GM13976 (cell line): ENCODE measurements around the gene PRSS12.

Experiments used
- DNase-seq: peaks from one replicate; pipeline ENCODE4 v3.0.0; 2012; ENCODE audit warnings: low spot score
- in situ Hi-C: fragments of 300-500 bp; cut with MboI; formaldehyde crosslinking; loops from one replicate; pipeline ENCODE4 v1.12.0; 2022; ENCODE audit warnings: low sequenced_read_pairs, mixed read lengths, inconsistent platforms; ENCODE audit not compliant: unreplicated experiment
- TF ChIP-seq, protein P1 (sequence below): IDR thresholded peaks from 2 replicates; pipeline ENCODE4 v1.5.1; 2012; ENCODE audit warnings: borderline replicate concordance, mild to moderate bottlenecking; ENCODE audit not compliant: insufficient read depth; ENCODE audit errors: extremely low read depth, missing control alignments, control extremely low read depth

PRSS12 gene

GRCh38 chr4:118278473-118279274 is 74.1 kb downstream of the PRSS12 start:
- TF ChIP-seq, protein P1, sequence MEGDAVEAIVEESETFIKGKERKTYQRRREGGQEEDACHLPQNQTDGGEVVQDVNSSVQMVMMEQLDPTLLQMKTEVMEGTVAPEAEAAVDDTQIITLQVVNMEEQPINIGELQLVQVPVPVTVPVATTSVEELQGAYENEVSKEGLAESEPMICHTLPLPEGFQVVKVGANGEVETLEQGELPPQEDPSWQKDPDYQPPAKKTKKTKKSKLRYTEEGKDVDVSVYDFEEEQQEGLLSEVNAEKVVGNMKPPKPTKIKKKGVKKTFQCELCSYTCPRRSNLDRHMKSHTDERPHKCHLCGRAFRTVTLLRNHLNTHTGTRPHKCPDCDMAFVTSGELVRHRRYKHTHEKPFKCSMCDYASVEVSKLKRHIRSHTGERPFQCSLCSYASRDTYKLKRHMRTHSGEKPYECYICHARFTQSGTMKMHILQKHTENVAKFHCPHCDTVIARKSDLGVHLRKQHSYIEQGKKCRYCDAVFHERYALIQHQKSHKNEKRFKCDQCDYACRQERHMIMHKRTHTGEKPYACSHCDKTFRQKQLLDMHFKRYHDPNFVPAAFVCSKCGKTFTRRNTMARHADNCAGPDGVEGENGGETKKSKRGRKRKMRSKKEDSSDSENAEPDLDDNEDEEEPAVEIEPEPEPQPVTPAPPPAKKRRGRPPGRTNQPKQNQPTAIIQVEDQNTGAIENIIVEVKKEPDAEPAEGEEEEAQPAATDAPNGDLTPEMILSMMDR: no peak
- DNase-seq: peak; percentile 96
- in situ Hi-C loops: loop anchor here (25.0 kb wide), 1 partner anchor 409 kb away; the partner anchor contains the start of gene METTL14

DNA sequence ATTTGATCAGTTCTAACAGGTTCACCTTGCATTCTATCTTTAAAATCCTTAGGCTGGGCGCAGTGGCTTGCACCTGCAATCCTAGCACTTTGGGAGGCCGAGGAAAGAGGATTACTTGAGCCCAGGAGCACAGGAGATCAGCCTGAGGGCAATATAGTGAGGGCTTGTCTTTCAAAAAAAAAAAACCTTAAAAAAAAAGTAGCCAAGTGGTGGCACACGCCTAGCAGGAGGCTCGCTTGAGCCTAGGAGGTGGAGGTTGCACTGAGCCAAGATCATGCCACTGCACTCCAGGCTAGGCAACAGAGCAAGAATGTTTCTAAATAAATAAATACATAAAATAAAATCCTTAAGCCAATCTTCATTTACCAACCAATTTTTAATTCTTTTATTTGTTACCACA is 75.6 kb downstream of the PRSS12 start:
- TF ChIP-seq, protein P1: no peak
- in situ Hi-C loops: loop anchor here (25.0 kb wide), 1 partner anchor 410 kb away; the partner anchor contains the start of gene METTL14
- DNase-seq: no peak

- DNase-seq: no peak
- TF ChIP-seq, protein P1: no peak
- in situ Hi-C loops: loop anchor here (25.0 kb wide), 1 partner anchor 411 kb away; the partner anchor contains the start of gene METTL14
Observed at GRCh38 chr4:118276580-118276979, 76.2 kb downstream of the PRSS12 start.

DNA sequence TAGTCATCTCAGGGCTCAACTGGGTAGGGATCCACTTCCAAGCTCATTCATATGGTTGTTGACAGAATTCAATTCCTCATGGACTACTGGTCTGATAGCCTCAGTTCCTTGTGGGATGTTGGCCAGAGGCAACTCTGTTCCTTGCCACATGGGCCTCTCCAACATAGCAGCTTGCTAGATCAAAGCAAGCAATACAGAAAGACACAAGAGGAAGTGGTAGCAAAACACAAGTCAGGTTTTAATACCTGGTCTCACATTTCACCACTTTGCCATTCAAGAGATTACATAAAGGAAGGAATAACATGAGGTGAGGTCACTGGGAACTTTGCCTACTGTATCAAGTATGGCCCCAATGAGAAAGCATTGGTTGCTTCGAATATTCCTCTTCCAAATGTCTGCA is 79.2 kb downstream of the PRSS12 start:
- DNase-seq: no peak
- TF ChIP-seq, protein P1: no peak
- in situ Hi-C loops: no loop called here

GRCh38 chr4:118271788-118272187 is 81.0 kb downstream of the PRSS12 start:
- TF ChIP-seq, protein P1: no peak
- no peak for DNase-seq
- in situ Hi-C loops: no loop called here

GRCh38 chr4:118270492-118270891 is 82.3 kb downstream of the PRSS12 start:
- in situ Hi-C loops: no loop called here
- TF ChIP-seq, protein P1: peak; percentile 53
- DNase-seq: peak; percentile 40
